MM.1S (cell line): ENCODE results near the gene COL13A1.

ENCODE experiments used
- DNase-seq: peaks from one replicate; pipeline ENCODE4 v3.0.0-alpha.2; 2015
- H2AFZ ChIP-seq: fragments of 300-600 bp; sonication (generic); 2 replicates; pipeline ENCODE4 v1.6.0; 2016; ENCODE audit warnings: antibody characterized with exemption, low read length
- H3F3A ChIP-seq: fragments of 300-600 bp; sonication (generic); 2 replicates; pipeline ENCODE4 v1.6.1; 2016; ENCODE audit warnings: mild to moderate bottlenecking, antibody characterized with exemption, low read length, moderate library complexity, mixed read lengths; ENCODE audit not compliant: insufficient read depth
- H3K27ac ChIP-seq: fragments of 300-600 bp; sonication (generic); 2 replicates; pipeline ENCODE4 v1.5.1; 2016; ENCODE audit warnings: mild to moderate bottlenecking, low read length
- H3K27me3 ChIP-seq: fragments of 300-600 bp; sonication (generic); replicated peaks from 2 replicates; pipeline ENCODE4 v1.6.0; 2016; ENCODE audit warnings: low read length; ENCODE audit not compliant: insufficient read depth
- H3K36me3 ChIP-seq: fragments of 300-600 bp; sonication (generic); replicated peaks from 2 replicates; pipeline ENCODE4 v1.6.1; 2016; ENCODE audit warnings: mild to moderate bottlenecking, low read length, mixed read lengths; ENCODE audit not compliant: insufficient read depth
- H3K4me1 ChIP-seq: fragments of 300-600 bp; sonication (generic); 2 replicates; pipeline ENCODE4 v1.6.1; 2016; ENCODE audit warnings: low read length, mixed read lengths
- H3K4me2 ChIP-seq: fragments of 300-600 bp; sonication (generic); 2 replicates; pipeline ENCODE4 v1.6.0; 2016; ENCODE audit warnings: low read depth, low read length
- H3K4me3 ChIP-seq: fragments of 300-600 bp; sonication (generic); 2 replicates; pipeline ENCODE4 v1.5.1; 2016; ENCODE audit warnings: low read length, mixed read lengths
- H3K79me2 ChIP-seq: fragments of 300-600 bp; sonication (generic); 2 replicates; pipeline ENCODE4 v1.6.1; 2016; ENCODE audit warnings: mixed run types, low read length, mixed read lengths
- H3K9ac ChIP-seq: fragments of 300-600 bp; sonication (generic); 2 replicates; pipeline ENCODE4 v1.6.1; 2016; ENCODE audit warnings: low read length, mixed read lengths
- H3K9me2 ChIP-seq: fragments of 300-600 bp; sonication (generic); replicated peaks from 2 replicates; pipeline ENCODE4 v1.6.1; 2016; ENCODE audit warnings: mild to moderate bottlenecking, low read length, mixed read lengths; ENCODE audit not compliant: insufficient read depth
- H3K9me3 ChIP-seq: fragments of 300-600 bp; sonication (generic); replicated peaks from 2 replicates; pipeline ENCODE4 v1.6.1; 2016; ENCODE audit warnings: mild to moderate bottlenecking, low read length, mixed read lengths; ENCODE audit not compliant: insufficient read depth
- H4K20me1 ChIP-seq: fragments of 300-600 bp; sonication (generic); 2 replicates; pipeline ENCODE4 v1.6.1; 2016; ENCODE audit warnings: mild to moderate bottlenecking, low read length, moderate library complexity, mixed read lengths; ENCODE audit not compliant: insufficient read depth
- CTCF ChIP-seq: fragments of 300-600 bp; sonication (generic); IDR thresholded peaks from 2 replicates; pipeline ENCODE4 v1.5.1; 2016; ENCODE audit warnings: antibody characterized with exemption, low read length, mixed read lengths
- EZH2 ChIP-seq: fragments of 300-600 bp; sonication (generic); optimal IDR thresholded peaks from 2 replicates; pipeline ENCODE3; 2017; ENCODE audit warnings: low read depth, mild to moderate bottlenecking, antibody characterized with exemption, low read length, mixed read lengths
- EZH2phosphoT487 ChIP-seq: fragments of 300-600 bp; sonication (generic); IDR thresholded peaks from 2 replicates; pipeline ENCODE4 v1.6.1; 2018; ENCODE audit warnings: antibody characterized with exemption, low read length

Gene COL13A1

GRCh38 chr10:69807122-69807521, 5.4 kb downstream of the COL13A1 start:
- H3K79me2 ChIP-seq: no peaks in the 10 kb centered on the region
- no peaks in the 10 kb centered on the region for H3K9me3 ChIP-seq
- peaks cover 55% of the 10 kb centered on the region for H3K27me3 ChIP-seq
- no peaks in the 10 kb centered on the region for H4K20me1 ChIP-seq
- H3K9ac ChIP-seq: no peak overlapping the region
- TF ChIP-seq CTCF (no peak), EZH2phosphoT487 (no peak), EZH2 (no peak)
- H3K36me3 ChIP-seq: no peaks in the 10 kb centered on the region
- no peak overlapping the region for H2AFZ ChIP-seq
- no peak overlapping the region for H3K4me3 ChIP-seq
- no peak for DNase-seq
- H3K4me2 ChIP-seq: no peak overlapping the region
- H3K27ac ChIP-seq: no peak overlapping the region
- H3K4me1 ChIP-seq: no peaks in the 10 kb centered on the region
- no peaks in the 10 kb centered on the region for H3F3A ChIP-seq
- H3K9me2 ChIP-seq: no peaks in the 10 kb centered on the region

- H3K9me3 ChIP-seq: no peaks in the 10 kb centered on the region
- no peak overlapping the region for H3K27ac ChIP-seq
- DNase-seq: no peak
- H3K4me1 ChIP-seq: no peaks in the 10 kb centered on the region
- H3K9me2 ChIP-seq: no peaks in the 10 kb centered on the region
- H3K9ac ChIP-seq: no peak overlapping the region
- no peak overlapping the region for H3K4me2 ChIP-seq
- H3K79me2 ChIP-seq: no peaks in the 10 kb centered on the region
- no peaks in the 10 kb centered on the region for H3K36me3 ChIP-seq
- H3K4me3 ChIP-seq: no peak overlapping the region
- H3K27me3 ChIP-seq: peaks cover 49% of the 10 kb centered on the region
- H3F3A ChIP-seq: no peaks in the 10 kb centered on the region
- TF ChIP-seq EZH2phosphoT487 (no peak), EZH2 (no peak)
- H4K20me1 ChIP-seq: no peaks in the 10 kb centered on the region
- H2AFZ ChIP-seq: no peak overlapping the region
These were observed 6.0 kb downstream of the COL13A1 start for GRCh38 chr10:69807696-69808095.

- Histone ChIP-seq H3K9ac (no peak overlapping the region), H3K4me2 (no peak overlapping the region), H4K20me1 (no peaks in the 10 kb centered on the region), H3K36me3 (no peaks in the 10 kb centered on the region), H3K4me3 (no peak overlapping the region), H3K79me2 (no peaks in the 10 kb centered on the region), H3K27me3 (peaks cover 33% of the 10 kb centered on the region), H3K9me2 (no peaks in the 10 kb centered on the region), H2AFZ (no peak overlapping the region), H3K27ac (no peak overlapping the region), H3F3A (no peaks in the 10 kb centered on the region), H3K4me1 (no peaks in the 10 kb centered on the region), H3K9me3 (no peaks in the 10 kb centered on the region)
- DNase-seq: no peak
- TF ChIP-seq EZH2: no peak
- no peak for TF ChIP-seq EZH2phosphoT487
- no peak for TF ChIP-seq CTCF
These were observed 7.6 kb downstream of the COL13A1 start for GRCh38 chr10:69809318-69809717.

- Histone ChIP-seq H3F3A (no peaks in the 10 kb centered on the region), H3K27ac (no peak overlapping the region), H3K4me1 (no peaks in the 10 kb centered on the region), H3K9me2 (no peaks in the 10 kb centered on the region), H3K79me2 (no peaks in the 10 kb centered on the region), H3K4me3 (no peak overlapping the region), H4K20me1 (no peaks in the 10 kb centered on the region), H3K36me3 (no peaks in the 10 kb centered on the region), H2AFZ (no peak overlapping the region), H3K9ac (no peak overlapping the region), H3K27me3 (peaks cover 25% of the 10 kb centered on the region), H3K4me2 (no peak overlapping the region), H3K9me3 (no peaks in the 10 kb centered on the region)
- DNase-seq: no peak
- no peak for TF ChIP-seq EZH2
- no peak for TF ChIP-seq CTCF
- no peak for TF ChIP-seq EZH2phosphoT487
These were observed 8.4 kb downstream of the COL13A1 start for GRCh38 chr10:69810097-69810496.
